Adrenal gland (tissue), 12 donors: ENCODE results near the gene SH3BP4. TPM values are rescaled to one million over a fixed set of nuclear protein-coding genes. Genes with fewer than 3 reads are reported as not detected.

Experiments
- DNase-seq, 7 donors: peaks; one replicate each; pipeline ENCODE4 v3.0.0-alpha.2; 2019 to 2020
- H3K27ac ChIP-seq, 5 donors: fragments of 200-600 bp; sonication (generic) in 4 of 5; 1 replicate in 3 of 5; 2 replicates in 2 of 5; pipeline versions ENCODE4 v1.5.1 to v1.8.0; 2016 to 2020; ENCODE audit warnings: mild to moderate bottlenecking in 1 of 5
- H3K27me3 ChIP-seq: fragments of 200-600 bp; 2 replicates; pipeline ENCODE4 v1.8.0; 2021
- H3K36me3 ChIP-seq, 2 donors: fragments of 200-600 bp; replicated peaks in 1 of 2; 1 replicate in 1 of 2; 2 replicates in 1 of 2; pipeline versions ENCODE4 v1.5.1 to v1.8.0; 2018 to 2022
- H3K4me1 ChIP-seq, 2 donors: fragments of 200-600 bp; replicated peaks in 1 of 2; 1 replicate in 1 of 2; 2 replicates in 1 of 2; pipeline versions ENCODE4 v1.5.1 to v1.8.0; 2018 to 2021
- H3K4me3 ChIP-seq, 4 donors: fragments of 200-600 bp; sonication (generic) in 3 of 4; one replicate each; pipeline ENCODE4 v1.5.1; 2016 to 2018
- H3K9me3 ChIP-seq, 3 donors: fragments of 200-600 bp; sonication (generic) in 1 of 3; replicated peaks in 1 of 3; 1 replicate in 2 of 3; 2 replicates in 1 of 3; pipeline versions ENCODE4 v1.5.1 to v1.8.0; 2016 to 2021
- POLR2A ChIP-seq, 2 donors: fragments of 450-650 bp; IDR thresholded peaks; one replicate each; pipeline ENCODE4 v1.6.1; 2017; ENCODE audit warnings: antibody characterized with exemption in 2 of 2, mild to moderate bottlenecking in 2 of 2, moderate library complexity in 1 of 2
- WGBS, 4 donors: extraction: QIAGEN DNeasy Blood & Tissue Kit in 2 of 4; methylation state at CpG; one replicate each; pipeline versions ENCODE4 v1.1.5 to v1.1.7; 2013 to 2017; 5-methylcytosine and 5-hydroxymethylcytosine counted together
- intact Hi-C, 2 donors: fragments of 100-400 bp; cut with DNase I; formaldehyde crosslinking; loops; one replicate each; pipeline versions ENCODE4 v1.14.1 to v1.15.0; 2022 to 2023
- polyA plus RNA-seq, 3 donors: library from polyadenylated mRNA; stranded (reverse); fragments of 200-250 nt in 2 of 3; fragments of 350-450 nt in 1 of 3; fragmentation: Illumina TruSeq in 1 of 3; extraction: RNeasy Lipid Tissue Mini Kit (QIAGEN cat#74804) in 1 of 3; gene quantifications; one replicate each; pipeline ENCODE4 v1.2.3, GENCODE V29; 2013 to 2014
- total RNA-seq, 9 donors: library from RNA; depleted of rRNA in 4 of 9; stranded (reverse); fragments of >200 nt in 4 of 9; fragments of 120-200 nt in 1 of 9; fragmentation: NEBNext Ultra II Directional in 1 of 9; extraction: Animal tissue kit (Norgen Biotek cat#: 25700) in 1 of 9; gene quantifications; one replicate each; pipeline versions ENCODE4 v1.1.0 to v1.2.4, GENCODE V29; 2013 to 2023
- TF ChIP-seq, protein P1 (sequence below), 6 experiments: fragments of 450-650 bp in 4 of 6; fragments of 200-600 bp in 2 of 6; sonication (generic) in 1 of 6; IDR thresholded peaks; 1 replicate in 5 of 6; 2 replicates in 1 of 6; pipeline versions ENCODE4 v1.5.1 to v1.8.0; 2016 to 2021; ENCODE audit warnings: antibody characterized with exemption in 6 of 6, mild to moderate bottlenecking in 2 of 6, moderate library complexity in 1 of 6
- donor health status: healthy with polysubstance abuse.
- donor health status: Bipolar disorder and iron deficiency.
- donor health status: DM: yes; HTN: yes; CAD: no.
- donor health status: DM: no; HTN: no; CAD: no.
- donor health status: DM: no; HTN: no; CAD: no.
- donor health status: DM: yes; HTN: yes; CAD: no.

SH3BP4 gene
- total and polyA plus RNA-seq, 12 donors: 5.1 to 26.9 (median 19.9) TPM

DNA sequence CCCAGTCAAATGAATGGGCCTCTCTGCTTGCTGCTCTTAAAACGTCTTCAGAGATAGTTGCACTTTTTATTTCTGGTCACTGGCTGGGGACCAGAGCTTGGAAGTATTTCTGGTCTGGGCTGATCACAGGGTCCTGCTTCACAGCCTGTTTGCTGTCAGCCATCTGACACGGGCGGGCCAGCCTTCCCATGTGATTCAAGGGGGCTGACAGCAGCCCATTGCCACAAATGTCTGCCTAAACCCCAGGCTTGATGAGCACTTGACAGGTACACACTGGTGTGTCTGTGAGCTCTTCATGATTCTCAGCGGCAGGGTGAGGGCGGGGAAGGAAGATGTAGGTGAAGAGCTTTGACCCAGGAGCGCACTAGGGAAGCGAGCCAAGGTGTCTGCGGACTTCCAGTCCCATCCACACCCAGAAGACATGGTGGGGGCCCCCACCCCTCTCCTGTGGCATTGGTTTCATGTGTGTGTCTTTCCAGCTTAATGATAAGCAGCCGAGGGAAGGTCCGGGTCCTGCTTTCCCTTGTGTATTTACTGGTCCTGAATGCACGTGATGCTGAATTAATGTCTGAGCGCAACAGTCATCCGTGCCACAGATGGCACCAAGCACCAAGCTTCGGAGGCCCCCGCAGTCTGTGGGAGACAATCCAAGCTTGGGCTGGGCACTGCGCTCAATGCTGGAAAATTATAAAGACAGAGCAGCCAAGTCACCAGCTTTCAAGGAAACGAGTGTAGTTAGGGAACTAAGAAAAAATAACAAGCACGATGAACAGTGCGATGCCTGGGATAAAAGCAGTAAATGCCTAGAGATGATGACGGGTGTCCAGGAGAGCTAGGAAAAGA, 73.3 kb downstream of the SH3BP4 start:
- no peak overlapping the region for H3K27ac ChIP-seq
- WGBS, 4 donors: 88 to 93% (median 92%) methylated on average over 16 to 20 of the region's 20 CpGs

DNA sequence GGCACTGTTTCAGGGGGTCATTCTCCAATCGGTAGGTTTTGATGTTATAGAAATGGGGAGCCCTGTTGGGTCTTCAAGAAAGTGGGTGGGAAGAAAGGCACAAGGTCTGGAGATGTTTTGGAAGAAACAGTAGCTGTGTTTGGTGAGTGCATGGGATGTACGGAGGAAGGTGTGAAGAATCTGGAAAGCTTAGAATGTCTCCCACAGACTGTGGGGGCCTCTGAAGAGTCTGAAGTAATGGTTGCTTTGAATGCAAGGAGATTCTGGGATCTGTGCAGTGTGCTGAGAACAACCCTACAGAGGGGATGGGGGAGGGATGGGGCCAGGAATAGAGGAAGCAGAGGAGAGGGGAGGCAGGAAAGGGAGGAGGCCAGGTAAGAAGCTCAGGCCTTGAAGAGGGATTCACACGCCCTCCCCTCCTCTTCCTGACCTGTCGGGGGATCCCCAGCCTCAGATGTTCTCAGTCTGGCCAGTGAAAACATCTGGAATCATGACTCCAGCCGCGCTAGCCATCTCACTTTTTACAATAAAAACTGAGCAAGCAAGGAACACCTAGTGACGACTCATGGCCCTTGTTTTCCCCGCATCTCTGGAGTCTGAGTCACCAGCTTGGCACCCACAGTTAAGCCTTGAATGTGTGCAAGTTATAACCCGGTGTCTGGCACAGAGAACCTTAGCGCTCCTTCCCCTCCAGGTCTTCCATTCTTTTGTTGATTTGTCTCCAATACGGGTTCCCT, 74.2 kb downstream of the SH3BP4 start:
- H3K27me3 ChIP-seq: no peaks in the 10 kb centered on the region
- WGBS, 4 donors: 66 to 77% (median 72%) methylated on average over 10 to 11 of the region's 11 CpGs
- no peak overlapping the region for H3K4me3 ChIP-seq
- H3K9me3 ChIP-seq: no peaks in the 10 kb centered on the region
- no peaks in the 10 kb centered on the region for H3K36me3 ChIP-seq
- intact Hi-C loops: loop anchor here in 1 of 2 donors (10.0 kb wide), 1 partner anchor 71 kb away; the partner anchor contains the start of gene SH3BP4
- DNase-seq: peak; percentile 48 to 85 (median 82)
- H3K4me1 ChIP-seq: peaks cover 15 to 20% of the 10 kb centered on the region in 2 donors
- TF ChIP-seq POLR2A (IDR thresholded peaks at IDR 0.05): no peak
- TF ChIP-seq, protein P1, sequence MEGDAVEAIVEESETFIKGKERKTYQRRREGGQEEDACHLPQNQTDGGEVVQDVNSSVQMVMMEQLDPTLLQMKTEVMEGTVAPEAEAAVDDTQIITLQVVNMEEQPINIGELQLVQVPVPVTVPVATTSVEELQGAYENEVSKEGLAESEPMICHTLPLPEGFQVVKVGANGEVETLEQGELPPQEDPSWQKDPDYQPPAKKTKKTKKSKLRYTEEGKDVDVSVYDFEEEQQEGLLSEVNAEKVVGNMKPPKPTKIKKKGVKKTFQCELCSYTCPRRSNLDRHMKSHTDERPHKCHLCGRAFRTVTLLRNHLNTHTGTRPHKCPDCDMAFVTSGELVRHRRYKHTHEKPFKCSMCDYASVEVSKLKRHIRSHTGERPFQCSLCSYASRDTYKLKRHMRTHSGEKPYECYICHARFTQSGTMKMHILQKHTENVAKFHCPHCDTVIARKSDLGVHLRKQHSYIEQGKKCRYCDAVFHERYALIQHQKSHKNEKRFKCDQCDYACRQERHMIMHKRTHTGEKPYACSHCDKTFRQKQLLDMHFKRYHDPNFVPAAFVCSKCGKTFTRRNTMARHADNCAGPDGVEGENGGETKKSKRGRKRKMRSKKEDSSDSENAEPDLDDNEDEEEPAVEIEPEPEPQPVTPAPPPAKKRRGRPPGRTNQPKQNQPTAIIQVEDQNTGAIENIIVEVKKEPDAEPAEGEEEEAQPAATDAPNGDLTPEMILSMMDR (IDR thresholded peaks at IDR 0.05): no peak
- H3K27ac ChIP-seq: peak overlapping the region in 2 of 5 donors; percentile 44 to 87

More for the DNA sequence above, 73.3 kb downstream of the SH3BP4 start:
- Histone ChIP-seq H3K36me3 (no peaks in the 10 kb centered on the region), H3K27me3 (no peaks in the 10 kb centered on the region), H3K4me3 (no peak overlapping the region), H3K4me1 (peaks cover 15 to 20% of the 10 kb centered on the region in 2 donors), H3K9me3 (no peaks in the 10 kb centered on the region)
- no peak for TF ChIP-seq POLR2A (IDR thresholded peaks at IDR 0.05)
- TF ChIP-seq, protein P1 (IDR thresholded peaks at IDR 0.05): no peak
- intact Hi-C loops: loop anchor here in 1 of 2 donors (10.0 kb wide), 1 partner anchor 70 kb away; the partner anchor contains the start of gene SH3BP4
- no peak for DNase-seq

- DNase-seq: peak; percentile 46 to 93 (median 87)
- Histone ChIP-seq H3K9me3 (no peaks in the 10 kb centered on the region), H3K4me3 (peak overlapping the region in 1 of 4 donors; percentile 45), H3K27me3 (no peaks in the 10 kb centered on the region), H3K4me1 (peaks cover 15 to 20% of the 10 kb centered on the region in 2 donors), H3K36me3 (no peaks in the 10 kb centered on the region), H3K27ac (peak overlapping the region; percentile 56 to 87 (median 67))
- TF ChIP-seq POLR2A (IDR thresholded peaks at IDR 0.05): no peak
- TF ChIP-seq, protein P1 (IDR thresholded peaks at IDR 0.05): no peak
- intact Hi-C loops: loop anchor here in 1 of 2 donors (10.0 kb wide), 1 partner anchor 72 kb away; the partner anchor contains the start of gene SH3BP4
- WGBS, 4 donors: 72 to 76% (median 74%) methylated on average over 16 to 33 of the region's 33 CpGs
Measured at GRCh38 chr2:235026649-235027557, 75.1 kb downstream of the SH3BP4 start.
